ENCODE measurements around the gene MAD1L1.

MAD1L1 gene

DNA sequence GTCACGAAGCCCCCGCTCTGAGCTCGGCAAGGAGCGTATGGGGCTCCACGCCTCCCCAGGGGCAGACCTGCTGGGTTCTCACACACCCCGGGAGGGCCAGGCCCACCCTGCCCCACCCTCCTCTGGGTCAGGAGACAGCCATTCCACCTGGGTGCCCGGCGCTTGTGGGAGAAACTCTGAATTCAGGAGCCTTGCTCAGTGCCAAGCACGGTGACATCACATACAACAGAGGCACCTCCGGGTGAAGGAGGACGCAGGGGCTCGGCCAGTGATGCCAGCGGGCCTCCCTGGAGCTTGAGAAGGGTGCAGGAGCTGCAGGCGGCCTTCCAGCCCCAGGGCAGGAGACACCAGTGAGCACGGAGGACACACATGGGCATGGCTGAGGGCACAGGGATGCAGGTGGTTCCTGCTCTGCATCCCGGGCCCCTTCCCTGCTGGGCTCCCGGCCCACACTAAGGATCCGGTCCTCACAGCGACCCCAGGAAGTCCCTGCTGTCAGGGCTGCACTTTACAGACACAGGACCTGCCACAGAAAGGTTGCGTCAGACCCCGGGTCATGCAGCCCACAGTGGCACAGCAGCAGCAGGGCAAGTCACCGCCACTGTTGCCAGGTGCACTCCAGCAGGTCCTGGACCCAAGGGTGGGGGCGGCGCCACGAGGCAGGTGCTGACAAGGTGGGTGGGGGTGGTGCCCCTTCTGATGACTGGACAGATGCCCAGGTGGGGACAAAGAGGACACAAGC lies 108.0 kb downstream of the MAD1L1 start:
- no peak overlapping the region for H3K4me3 ChIP-seq (ENCODE audit: low read depth, low read length)
- no peak for DNase-seq (ENCODE audit: low read depth, low spot score)
- in situ Hi-C loops (cut with HindIII; ENCODE audit: low sequenced_read_pairs) = no loop called here
- TF ChIP-seq CTCF (IDR thresholded peaks at IDR 0.05; ENCODE audit: low read depth, low read length) = no peak

- TF ChIP-seq CTCF (IDR thresholded peaks at IDR 0.05; ENCODE audit: low read depth, low read length) = no peak
- in situ Hi-C loops (cut with HindIII; ENCODE audit: low sequenced_read_pairs) = no loop called here
- DNase-seq (ENCODE audit: low read depth, low spot score) = no peak
- no peak overlapping the region for H3K4me3 ChIP-seq (ENCODE audit: low read depth, low read length)
Observed at GRCh38 chr7:2123916-2124315, 108.8 kb downstream of the MAD1L1 start.

GRCh38 chr7:2123360-2123759 lies 109.4 kb downstream of the MAD1L1 start:
- in situ Hi-C loops (cut with HindIII; ENCODE audit: low sequenced_read_pairs) = no loop called here
- TF ChIP-seq CTCF (IDR thresholded peaks at IDR 0.05; ENCODE audit: low read depth, low read length) = no peak
- H3K4me3 ChIP-seq (ENCODE audit: low read depth, low read length) = no peak overlapping the region
- no peak for DNase-seq (ENCODE audit: low read depth, low spot score)

DNA sequence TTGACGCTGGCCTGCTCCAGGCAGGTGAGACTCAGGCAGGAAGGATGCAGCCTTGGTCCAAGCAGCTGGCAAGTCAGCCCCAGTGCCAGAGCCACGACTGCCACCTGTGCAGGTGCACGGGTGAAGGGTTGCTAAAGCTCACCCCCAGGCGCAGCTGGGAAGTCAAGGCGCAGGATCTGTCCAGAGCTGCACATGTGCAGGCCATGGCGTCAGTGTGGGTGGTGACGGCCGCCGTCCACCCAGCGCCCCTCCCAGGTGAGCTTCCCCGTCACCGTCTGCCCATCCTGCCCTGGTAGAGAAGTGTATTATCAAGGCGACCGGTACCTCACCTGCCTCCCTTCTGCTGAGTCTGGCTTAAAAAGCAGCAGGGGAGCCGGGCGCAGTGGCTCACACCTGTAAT lies 110.1 kb downstream of the MAD1L1 start:
- TF ChIP-seq CTCF (IDR thresholded peaks at IDR 0.05; ENCODE audit: low read depth, low read length) = no peak
- H3K4me3 ChIP-seq (ENCODE audit: low read depth, low read length) = no peak overlapping the region
- no peak for DNase-seq (ENCODE audit: low read depth, low spot score)
- in situ Hi-C loops (cut with HindIII; ENCODE audit: low sequenced_read_pairs) = no loop called here

GRCh38 chr7:2120841-2121830 lies 111.6 kb downstream of the MAD1L1 start:
- no peak for DNase-seq (ENCODE audit: low read depth, low spot score)
- no peak overlapping the region for H3K4me3 ChIP-seq (ENCODE audit: low read depth, low read length)
- in situ Hi-C loops (cut with HindIII; ENCODE audit: low sequenced_read_pairs) = no loop called here
- no peak for TF ChIP-seq CTCF (IDR thresholded peaks at IDR 0.05; ENCODE audit: low read depth, low read length)

- DNase-seq (ENCODE audit: low read depth, low spot score) = no peak
- in situ Hi-C loops (cut with HindIII; ENCODE audit: low sequenced_read_pairs) = no loop called here
- no peak overlapping the region for H3K4me3 ChIP-seq (ENCODE audit: low read depth, low read length)
- no peak for TF ChIP-seq CTCF (IDR thresholded peaks at IDR 0.05; ENCODE audit: low read depth, low read length)
Observed at GRCh38 chr7:2120251-2120660, 112.5 kb downstream of the MAD1L1 start.
